AG08395 (cell line): Measurements from ENCODE around the gene FDXACB1.
A peak's percentile ranks its signal among the peaks of the same experiment; 100 is the strongest.

Experiments
- DNase-seq: peaks from one replicate; pipeline ENCODE4 v3.0.0; 2012; ENCODE audit warnings: mixed read lengths, low spot score

The FDXACB1 gene

DNA sequence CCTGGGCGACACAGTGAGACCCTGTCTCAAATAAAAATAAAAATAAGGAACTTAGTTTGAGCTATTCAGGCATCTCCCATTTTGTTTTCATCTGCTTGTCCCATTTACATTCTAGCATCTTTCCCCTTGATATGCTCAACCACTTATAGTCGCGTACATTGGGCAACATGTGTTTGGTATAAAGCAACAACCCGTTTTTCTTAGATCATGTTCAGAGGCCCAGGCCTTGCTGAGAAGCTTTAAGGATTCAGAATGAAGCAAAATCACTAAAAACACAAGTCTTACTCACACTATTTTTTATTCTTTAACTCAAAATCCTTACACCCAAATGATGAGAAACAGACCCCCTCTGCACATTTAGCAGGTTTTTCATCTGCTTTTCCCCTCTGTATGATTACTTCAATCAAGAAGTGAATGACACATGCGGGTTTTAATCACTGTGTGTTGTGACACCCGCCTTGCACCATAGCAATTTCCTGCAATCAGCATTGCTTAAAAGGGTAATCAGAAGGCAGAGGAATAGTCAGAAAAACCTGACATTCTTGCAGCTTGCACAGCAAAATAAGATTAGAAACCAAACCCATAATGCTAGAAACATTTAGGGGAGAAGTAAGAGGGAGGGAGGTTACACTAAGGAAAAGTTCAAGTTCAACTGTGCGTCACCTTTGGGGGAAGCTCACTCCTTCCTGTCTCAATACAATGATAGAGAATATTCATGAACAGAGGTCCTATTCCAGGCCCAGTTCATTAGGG is 33.5 kb downstream of the FDXACB1 start:
- no peak for DNase-seq

DNA sequence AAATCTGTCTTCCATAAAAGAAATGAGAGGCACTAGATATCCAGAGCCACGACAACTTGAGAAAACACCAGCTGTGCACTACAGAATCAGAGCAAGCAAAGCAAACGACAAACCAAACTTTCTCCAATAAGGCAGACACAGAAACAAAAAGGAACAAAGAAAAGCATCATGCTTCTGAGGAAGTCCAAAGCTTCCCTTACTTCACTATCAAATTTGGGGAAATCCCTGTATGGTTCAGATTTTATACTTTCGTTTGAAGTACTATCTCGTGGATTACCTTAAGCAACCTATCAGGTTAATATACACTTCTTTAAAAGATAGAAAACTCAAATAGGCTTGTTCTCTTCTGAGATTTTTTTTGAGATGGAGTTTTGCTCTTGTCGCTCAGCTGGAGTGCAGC is 35.3 kb downstream of the FDXACB1 start:
- no peak for DNase-seq

DNA sequence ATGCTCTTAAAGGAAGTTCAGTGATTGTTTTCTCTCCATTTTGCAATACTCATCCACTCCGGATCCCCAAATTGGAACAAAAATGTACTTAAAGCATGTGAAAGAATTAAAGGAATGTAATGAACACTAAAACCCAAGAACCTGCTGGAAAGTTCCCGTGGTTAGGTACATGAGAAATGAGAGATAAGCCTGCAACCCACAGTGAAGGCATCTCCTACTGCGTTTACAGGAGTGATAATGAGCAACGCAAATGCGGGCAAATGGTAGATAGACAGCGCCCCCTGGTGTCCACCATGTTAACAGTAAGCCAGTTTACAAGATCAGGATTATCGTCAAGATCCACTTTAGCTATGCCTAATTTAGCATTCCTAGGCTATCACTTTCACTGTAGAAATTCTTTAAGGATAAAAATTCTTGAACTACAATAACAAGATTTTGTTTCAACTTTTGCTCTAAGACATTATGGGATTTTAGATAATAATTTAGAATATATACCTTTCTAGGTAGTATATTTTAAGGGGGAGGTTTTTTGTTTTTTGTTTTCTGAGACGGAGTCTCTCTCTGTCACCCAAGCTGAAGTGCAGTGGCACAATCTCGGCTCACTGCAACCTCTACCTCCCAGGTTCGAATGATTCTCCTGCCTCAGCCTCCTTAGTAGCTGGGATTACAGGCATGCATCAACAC is 37.5 kb downstream of the FDXACB1 start:
- peak; percentile 79 for DNase-seq

DNA sequence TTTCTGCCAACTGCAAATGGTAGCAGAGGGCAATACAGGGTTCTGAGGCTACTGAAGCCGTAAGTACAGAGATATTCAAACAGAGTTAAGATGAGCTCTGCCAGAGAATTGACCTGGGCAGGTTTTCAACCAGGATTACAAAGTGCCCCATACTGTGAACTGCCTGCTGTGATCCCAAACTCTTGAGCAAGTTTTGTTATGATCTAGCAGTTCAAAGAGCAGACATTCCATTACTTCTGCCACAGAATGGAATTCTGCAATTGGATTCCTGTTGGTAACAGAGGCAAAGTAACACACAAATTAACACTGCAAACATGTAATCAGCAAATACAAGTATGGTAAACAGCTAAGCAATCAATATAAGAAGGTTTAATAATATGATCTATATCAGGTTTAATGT is 38.8 kb downstream of the FDXACB1 start:
- no peak for DNase-seq

DNA sequence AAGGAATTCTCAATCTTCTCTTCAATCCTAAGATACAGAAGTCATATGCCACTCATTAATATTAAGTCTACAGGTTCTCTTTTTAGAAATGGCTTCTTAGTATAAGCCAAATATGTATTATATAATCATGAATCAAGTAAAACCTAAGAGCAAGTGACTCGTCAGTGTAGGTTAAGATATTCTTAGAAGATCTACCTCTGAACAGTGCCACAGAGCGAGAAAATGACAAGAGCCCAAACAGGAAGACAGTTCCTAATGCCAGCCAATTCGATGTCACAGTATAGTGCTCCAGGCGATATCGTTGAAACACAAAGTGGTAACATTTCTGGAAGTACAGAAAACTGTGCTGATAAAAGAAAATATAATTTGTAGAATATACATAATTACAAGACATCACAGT is 40.9 kb downstream of the FDXACB1 start:
- DNase-seq = no peak

DNA sequence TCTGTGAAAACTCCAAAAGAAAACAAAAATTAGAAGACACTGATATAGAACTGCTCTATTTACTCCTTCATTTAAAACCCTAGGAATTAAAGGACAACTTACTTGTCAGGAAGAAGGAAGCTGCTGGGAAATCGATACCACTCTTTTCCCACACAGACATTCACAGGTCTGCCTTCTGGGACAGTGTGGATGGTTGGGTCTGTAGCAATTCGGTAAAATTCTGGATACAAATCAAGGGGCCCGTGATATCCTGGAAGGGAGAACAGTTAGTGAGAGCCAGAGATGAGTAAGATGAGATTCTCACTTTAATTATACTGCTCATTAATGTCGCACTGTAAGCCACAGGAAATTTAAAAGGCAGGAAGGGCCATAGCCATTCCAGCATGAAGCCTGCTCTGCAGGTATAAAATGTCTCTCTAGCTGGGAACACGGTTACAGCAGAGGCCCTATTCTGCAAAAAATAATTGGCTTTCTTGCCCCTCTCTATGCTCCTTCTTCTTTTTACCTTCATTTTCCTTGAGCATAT is 41.5 kb downstream of the FDXACB1 start:
- DNase-seq = no peak

DNA sequence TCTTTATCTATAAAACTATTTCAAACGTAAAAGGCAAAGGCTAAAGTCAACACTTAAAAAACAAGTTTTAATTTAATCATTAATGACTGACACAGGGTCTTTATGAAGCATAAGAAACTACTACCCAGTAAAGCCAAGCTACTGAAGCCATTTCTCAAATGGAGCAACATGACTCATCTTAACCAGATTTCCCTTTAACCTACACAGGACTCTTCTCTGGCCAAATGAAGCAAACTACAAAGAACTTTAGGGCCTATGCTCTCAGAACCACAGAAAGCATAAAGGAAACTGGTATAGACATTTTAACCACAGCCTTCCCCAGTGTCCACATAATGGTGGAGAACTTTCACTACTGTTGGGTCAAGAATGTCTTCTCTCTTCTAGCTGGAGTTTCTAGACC is 42.2 kb downstream of the FDXACB1 start:
- DNase-seq = no peak

DNA sequence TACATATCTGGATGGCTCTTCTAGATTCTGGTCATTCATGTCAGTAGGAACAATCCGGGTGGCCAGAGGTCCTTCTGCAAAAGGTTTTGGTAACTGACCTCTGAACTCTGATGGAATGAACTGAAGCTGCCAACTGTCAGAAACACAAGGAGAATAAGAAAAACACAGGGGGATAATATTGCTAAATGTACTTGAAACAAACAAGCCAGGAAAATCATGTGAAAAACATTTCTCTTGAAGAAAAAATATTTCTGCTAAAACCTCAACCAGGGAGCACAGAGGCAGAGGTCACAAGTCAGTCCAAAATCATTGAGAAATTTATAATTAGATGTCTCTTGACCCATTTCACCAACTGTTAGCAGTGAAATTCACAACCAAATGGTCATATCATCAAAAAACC is 42.8 kb downstream of the FDXACB1 start:
- no peak for DNase-seq

DNA sequence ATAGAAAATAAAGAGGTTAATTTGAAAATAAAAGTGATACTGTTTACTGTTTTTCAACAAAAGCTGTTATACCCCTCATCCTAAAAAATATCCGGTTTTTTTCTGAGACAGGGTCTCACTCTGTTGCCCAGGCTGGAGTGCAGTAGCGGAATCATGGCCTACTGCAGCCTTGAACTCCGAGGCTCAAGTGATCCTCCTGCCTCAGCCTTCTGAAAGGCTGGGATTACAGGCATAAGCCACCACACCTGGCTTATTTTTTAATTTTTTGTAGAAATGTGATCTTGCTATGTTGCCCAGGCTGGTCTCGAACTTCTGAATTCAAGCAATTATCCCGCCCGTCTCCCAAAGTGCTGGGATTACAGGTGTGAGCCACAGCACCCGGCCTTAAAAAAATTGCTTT is 43.3 kb downstream of the FDXACB1 start:
- no peak for DNase-seq

DNA sequence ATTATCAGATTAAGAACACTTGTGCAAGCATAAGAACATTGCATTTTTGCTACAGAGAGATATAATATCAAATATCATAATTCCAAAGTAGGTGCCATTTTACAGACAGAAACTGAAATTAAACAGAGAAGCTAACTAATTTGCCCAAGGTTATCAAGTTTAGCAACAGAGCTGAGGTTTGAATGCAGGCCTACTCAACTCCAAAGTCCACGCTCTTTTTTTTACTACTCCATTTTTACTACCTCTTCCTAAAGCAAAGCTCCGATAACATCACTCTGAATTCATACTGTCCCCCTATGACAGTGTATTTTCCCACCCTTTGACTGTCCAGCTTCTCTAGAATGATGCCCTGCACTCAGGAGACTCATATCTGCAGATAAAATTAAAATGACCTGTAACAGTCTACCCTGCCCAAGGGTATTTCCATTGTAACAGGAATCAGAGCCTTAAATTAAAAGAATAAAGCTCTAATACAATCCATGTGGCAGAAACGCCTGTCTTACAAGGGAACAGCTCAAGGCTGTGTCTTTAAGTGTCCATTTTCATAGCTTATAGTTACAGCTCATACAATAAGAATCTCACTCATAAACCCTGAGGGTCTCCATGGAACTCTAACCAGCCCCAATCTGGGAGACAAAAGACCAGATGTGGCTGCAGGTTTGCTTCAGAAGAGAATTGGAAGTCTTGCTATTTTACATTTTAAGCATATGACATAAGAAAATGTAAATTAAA is 44.4 kb downstream of the FDXACB1 start:
- no peak for DNase-seq

DNA sequence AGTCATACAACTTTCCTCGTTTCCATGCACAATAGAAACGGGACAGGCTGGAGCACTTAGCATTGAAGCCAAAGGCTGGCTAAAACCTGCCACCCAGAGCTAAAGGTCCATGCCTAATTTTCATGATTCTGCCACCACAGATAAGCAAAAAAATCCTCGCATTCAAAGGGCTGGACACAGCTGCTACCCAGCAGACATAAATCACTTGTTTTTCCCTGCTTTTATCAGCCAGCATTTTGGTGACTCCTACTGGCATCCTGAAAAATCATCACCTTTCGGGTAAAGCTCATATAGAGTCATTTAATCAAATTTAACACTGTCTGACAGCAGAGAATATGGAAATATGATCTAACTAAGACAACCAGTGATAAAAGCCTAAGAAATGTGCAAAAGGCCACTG is 45.4 kb downstream of the FDXACB1 start:
- no peak for DNase-seq

DNA sequence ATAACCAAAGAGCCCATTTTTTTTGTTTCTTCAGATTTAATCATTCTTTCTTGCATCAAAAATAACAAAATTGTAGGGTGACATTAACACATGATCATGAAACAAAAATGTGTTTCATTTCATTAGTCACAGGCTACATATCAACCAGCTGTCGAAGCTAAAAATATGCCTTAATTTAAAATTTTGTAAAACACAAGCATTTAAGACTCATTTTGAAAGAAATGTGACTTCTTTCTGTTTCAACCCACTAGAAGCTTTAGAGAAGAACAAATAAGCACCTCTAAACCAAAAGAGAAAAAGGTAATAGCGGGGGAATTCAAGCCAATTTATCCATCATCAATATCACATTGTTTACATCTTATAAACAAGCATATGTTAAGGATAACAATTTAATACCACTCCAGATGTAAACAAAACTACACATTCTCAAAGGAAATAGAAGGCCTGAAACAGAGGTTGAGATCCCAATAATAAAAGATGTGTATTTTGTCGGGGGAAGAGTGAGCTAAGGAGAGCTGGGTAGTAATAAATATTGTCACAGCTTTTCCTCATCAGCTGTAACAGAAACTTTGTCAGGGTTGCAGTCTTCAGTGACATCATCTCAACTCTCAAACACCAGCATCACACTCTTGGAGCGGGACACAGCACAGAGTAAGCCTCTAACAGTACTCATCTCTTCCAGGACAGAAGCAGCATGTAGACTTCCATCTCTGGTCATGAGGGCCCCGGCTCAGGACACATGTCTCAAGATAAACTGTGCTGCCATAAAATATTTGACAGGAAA is 49.6 kb downstream of the FDXACB1 start:
- no peak for DNase-seq

DNA sequence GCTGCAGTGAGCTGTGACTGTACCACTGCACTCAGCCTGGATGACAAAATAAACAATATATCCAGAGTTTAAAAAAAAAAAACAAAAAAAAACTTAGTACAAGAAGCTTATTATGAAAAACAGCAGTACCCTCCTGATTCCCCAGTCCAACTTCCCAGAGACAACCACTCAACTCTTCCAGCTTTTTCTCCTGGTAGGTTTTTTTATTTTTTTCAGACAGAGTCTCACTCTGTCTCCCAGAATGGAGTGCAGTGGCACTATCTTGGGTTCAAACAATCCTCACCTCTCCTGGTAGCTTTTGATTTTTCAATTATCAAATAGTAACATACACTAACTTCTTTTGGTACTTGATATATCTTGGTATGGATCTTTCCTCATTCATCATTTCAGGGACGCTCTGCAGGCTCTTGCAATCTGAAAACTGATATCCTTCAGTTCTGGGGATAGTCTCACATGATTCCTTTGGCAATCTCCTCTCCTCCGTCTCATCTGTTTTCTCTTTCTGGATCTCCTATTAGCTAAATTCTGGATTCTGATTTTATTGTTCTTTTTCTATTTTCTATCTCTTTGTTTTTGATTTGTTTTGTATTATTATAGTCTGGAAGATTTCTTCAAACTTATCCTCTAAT is 52.5 kb downstream of the FDXACB1 start:
- no peak for DNase-seq
